Measurements from ENCODE around the gene TNFRSF18.
A peak's percentile ranks its signal among the peaks of the same experiment; 100 is the strongest.

The TNFRSF18 gene

DNA sequence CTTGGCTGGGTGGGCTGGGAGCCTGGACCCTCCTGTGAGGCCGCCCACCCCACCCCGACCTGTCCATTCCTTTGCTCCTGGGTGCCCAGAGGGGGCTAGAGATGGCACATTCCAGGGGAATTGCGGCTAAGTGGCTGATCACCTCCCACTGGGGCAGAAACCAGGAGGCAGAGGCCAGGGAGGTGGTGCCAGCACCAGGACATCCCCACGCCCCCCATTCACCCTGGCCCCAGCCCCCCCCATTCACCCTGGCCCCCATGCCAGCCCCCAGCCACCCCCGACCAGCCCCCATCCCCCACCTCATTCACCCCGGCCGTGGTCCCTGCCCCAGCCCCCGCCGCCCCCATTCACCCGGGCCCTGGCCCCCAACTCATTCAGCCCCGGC, 33.9 kb upstream of the TNFRSF18 start:
- DNase-seq (ENCODE audit: low spot score) = no peak

DNA sequence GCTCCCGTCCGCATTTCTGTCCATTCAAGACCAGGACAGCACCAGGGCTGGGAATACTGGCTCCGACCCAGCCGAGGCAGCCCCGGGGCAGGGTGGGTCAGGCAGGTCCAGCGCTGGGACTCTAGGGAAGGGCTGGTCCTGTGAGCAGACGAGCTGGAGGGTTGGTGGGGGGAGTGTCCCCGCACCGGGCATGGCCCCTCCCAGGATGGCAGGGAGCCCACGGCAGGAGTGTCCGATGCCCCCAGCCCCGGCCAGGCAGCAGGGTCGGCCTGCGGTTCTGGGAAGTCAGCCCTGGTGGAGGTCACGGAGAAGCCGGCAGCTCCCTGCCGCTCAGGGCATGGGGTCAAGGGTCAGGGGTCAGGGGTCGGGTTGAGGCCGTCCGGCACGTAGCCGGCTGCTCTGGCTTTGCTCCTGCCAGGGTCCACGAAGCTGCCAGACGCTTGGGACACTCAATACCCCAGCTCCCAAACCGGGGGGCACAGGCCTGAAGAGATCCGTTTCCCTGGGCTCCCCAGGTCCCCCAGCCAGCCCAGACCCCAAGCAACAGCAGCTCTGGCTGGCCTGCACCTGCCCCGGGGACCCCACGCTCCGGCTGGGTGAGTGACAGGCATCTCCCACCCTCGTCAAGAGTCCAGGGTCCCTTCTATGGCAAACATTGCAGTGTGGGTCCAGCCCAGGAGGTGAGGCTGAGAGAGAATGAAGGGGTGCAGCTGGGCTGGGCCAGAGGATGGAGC, 33.4 kb upstream of the TNFRSF18 start:
- no peak for DNase-seq (ENCODE audit: low spot score)

DNA sequence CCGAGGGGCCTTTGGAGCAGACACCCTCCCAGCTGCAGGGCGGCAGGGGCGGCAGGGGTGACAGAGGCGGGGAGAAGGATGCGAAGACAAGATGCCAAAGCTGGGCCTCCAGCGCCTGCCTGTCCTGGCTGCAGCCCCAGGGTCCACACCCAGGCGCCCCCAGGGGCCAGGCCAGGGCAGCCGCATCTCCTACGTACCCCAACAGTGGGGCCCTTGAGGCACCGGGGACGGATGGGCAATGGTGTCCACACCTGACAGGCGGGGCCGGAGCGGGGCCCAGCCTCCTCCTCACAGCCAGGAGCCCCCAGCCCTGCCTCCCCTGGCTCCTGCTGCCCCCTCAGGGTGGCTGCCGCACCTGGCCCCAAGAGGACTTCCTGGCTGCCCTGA, 32.8 kb upstream of the TNFRSF18 start:
- DNase-seq (ENCODE audit: low spot score) = no peak

DNA sequence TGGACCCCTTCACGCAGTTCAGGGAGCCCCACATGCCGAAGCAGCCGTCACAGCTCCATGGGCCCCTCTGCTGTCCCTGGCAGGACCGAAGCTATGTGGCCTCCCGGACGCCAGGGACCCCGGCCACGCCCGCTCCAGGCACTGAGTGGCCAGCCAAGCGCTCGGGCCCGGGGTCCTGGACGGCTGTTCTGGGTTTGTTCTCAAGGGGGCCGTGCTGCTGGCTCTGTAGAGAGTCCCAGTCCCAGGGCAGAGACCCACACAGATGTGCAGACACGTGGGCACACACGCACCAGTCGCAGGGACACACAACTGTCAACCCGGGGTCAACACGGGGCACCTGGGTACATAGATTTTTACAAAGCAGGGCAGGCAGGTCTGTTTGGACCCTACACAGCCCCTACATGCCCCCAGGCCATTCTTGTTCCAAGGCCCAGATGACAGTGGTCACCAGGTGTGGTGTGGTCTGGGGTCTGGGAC, 32.3 kb upstream of the TNFRSF18 start:
- DNase-seq (ENCODE audit: low spot score) = no peak

DNA sequence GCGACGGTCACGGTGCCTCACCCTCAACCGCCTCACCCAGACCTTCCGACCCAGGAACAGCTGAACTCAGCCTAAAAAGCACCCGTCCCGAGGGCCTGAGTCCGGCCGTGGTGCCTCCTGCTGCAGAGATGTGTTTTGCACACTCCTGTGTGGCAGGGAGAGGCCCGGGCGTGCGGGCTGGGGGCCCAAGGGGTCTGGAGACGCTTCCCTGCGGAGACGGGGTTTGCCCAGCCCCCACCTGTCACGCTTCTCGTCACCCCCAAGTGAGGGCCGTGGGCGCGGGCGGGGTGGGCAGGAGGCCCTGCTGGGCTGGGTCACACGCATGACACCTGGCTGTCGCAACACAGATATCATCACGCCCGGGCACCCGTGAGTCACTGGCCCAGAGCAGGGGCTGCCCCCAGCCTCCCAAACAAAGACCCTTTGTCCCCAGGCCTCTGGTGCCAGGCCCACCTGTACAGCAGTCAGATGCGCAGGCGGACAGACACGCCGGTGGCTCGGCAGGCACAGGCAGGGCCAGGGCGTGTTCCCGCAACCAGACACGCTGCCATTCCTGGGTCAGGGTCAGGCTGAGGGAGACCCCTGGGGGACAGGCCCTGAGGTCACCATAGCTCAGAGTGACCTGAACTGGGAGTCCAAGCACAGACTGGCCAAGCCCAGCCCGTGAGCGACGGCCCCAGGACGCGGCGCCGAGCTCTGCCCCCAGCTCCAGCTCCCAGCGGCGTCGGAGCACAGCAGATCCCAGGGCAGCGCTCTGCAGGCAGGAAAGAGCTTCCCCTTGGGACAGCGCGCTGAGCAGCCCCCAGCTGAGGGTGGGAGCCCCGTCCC, 31.7 kb upstream of the TNFRSF18 start:
- DNase-seq (ENCODE audit: low spot score) = no peak

DNA sequence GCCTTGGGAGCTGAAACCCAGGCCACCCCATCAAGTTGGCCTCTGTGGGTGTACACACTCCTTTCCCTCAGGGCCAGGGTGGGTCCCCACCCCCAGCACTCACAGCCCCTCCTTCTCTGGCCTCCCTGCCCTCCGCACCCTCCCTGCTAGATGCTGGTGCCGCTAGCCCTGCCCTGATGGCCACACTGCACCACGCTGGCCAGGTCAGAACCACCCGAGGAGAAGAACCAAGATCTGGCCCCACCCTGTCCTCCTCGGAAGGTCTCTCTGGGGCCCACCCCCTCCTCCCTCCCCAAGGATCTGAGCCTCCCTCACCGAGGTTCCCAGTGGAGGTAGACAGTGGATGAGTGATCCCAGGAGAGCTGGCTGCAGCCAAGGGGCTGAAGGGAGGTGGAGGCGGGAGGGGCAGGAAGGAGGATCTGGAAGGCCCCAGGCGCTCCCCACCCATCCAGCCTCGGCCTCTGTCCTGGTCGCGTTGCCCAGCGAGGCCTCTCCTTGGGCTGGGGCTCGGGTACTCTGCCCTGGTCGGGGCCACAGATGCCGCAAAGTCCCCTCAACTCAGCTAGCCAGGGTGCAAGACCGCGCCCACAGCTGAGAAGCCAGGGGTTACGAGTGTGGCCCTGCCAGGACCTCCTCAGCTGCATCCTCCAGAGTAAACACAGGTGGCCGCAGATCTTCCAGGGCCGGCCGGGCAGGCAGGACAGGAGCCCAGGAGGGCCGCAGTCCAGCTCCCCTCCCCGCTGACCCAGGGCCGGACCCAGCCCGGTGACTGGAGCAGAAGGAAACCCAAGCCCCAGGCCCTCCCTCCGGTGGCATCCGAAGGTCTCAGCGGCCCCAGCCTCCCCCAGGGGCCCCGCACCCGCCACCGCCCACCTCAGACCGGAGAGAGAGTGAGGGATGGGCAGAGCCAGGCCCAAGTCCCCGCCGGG, 30.8 kb upstream of the TNFRSF18 start:
- no peak for DNase-seq (ENCODE audit: low spot score)

DNA sequence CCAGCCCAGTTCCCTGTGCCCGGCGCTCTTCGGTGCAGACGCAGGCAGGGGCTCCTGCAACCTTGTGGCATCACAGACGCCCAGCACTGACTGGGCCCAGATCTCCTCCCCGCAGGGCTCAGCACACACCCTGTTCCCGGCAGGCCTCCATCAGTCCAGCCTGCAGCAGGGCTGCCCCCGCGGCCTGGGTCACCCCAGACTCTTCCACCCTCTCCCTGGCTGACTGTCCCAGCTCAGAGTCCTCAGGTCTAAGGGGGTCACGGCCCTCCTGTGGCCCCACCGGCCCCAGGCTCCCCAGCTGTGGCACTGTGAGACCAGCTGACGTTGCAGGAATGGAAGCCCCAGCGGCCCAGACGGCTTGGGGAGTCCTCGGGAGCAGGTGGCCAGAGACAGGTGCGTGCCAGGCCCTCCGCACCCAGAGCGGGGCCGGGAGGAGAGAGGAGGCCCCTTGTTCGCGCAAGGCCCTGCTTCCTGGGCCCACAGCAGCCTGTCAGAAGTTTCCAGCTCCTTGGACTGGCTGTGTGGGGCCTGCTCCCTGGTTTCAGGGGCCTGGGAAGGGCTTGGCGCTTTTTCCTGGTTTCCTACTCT, 29.9 kb upstream of the TNFRSF18 start:
- DNase-seq (ENCODE audit: low spot score) = no peak

DNA sequence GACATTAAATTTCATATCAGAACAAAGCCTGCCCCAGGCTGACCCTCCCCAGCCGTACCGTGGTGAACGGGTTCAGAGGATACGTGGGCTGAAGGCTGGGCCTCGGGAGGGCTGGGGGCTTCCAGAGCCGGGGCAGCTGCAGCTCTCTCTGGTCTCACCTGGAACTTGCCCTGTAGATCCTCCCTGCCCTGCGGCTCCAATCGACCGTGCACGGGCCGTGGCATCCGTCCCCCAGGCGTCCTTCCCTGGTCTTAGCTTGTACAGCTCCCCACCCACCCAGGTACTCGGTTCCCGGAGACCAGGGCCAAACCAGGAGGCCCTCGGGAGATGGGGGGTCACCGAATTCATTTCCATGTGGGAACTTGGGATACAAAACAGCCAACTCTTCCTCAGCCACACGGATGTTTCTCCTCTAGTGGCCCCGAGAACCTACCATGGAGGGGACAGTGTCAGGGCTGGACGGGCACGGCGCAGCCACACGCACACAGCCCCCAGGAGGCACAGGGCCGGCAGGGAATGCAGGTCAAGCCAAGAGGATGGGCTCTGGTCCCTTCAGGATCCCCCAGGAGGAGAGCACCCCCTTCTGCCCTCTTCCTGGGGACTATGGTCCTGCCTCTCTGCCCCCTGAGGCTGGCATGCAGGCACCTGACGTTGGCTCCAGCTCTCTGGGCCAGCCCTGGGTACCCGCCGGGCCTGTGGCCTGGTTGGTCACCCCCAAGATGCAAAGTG, 28.8 kb upstream of the TNFRSF18 start:
- DNase-seq (ENCODE audit: low spot score) = no peak

DNA sequence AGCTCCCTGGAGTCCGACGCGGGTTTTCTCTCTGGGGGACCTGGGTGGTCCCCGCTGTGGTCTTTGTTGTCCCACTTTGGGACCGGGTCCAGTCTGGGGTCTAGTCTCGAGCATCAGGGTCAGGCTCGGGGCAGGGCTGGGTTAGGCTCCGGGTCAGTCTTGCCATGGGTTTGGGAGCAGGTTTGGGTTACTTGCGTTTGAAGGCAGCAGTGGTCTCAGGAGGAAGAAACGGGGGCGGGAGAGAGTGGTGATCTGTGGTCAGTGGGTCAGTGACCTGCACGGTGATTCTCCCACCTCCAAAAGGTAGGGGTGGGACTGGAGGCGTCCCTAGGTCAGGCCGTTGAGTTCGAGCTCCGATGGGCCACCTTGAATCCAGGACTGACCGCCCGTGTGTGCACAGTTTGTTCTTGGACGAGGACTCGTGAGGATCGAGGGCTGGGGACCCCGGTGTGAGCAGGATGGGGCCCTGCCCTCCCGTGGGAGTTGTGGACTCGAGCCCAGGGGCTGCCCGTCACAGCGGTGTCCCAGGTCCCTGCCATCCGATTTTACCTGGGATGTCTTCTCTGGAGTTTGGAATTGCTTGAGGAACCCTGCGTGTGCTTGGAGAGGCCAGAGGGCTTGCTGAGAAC, 27.9 kb upstream of the TNFRSF18 start:
- DNase-seq (ENCODE audit: low spot score) = no peak

DNA sequence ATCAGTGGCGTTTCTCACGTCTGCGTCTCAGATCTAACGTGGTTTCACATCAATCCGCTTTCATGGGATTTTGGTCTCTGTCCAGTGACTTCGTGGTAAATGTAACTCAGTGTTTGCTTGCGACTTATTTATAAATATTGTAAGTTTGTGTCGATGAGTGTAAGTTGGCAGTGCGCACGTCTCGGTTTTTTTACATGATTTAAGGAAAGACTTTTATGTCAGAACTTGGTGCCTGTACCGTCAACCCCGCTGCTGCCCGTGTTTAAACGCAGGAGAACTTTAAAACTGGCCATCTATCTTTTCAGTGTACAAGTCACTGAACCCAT, 27.1 kb upstream of the TNFRSF18 start:
- no peak for DNase-seq (ENCODE audit: low spot score)

DNA sequence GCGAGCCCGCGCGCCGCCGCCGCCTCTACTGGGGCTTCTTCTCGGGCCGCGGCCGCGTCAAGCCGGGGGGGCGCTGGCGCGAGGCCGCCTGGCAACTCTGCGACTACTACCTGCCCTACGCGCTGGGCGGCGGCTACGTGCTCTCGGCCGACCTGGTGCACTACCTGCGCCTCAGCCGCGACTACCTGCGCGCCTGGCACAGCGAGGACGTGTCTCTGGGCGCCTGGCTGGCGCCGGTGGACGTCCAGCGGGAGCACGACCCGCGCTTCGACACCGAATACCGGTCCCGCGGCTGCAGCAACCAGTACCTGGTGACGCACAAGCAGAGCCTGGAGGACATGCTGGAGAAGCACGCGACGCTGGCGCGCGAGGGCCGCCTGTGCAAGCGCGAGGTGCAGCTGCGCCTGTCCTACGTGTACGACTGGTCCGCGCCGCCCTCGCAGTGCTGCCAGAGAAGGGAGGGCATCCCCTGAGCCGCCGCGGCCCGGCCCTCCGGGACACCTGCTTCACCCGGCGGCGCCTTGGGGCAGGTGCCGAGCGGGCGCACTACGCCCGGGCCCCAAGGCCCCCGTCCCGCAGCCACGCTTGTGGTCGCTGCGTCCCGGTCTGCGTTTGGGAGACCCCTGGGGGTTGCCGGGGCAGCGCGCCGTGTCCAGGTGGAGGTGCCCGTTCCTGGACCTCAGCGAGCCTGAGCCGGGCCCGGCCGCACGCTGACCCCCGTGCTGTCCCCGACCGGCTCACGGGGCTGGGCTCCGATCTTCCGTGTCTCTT, 26.6 kb upstream of the TNFRSF18 start:
- DNase-seq (ENCODE audit: low spot score) = no peak

DNA sequence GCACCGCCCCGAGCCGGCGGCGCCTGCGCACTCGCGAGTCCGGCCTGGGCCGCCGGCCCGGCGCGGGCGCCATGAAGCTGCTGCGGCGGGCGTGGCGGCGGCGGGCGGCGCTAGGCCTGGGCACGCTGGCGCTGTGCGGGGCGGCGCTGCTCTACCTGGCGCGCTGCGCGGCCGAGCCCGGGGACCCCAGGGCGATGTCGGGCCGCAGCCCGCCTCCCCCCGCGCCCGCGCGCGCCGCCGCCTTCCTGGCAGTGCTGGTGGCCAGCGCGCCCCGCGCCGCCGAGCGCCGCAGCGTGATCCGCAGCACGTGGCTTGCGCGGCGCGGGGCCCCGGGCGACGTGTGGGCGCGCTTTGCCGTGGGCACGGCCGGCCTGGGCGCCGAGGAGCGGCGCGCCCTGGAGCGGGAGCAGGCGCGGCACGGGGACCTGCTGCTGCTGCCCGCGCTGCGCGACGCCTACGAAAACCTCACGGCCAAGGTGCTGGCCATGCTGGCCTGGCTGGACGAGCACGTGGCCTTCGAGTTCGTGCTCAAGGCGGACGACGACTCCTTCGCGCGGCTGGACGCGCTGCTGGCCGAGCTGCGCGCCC, 25.9 kb upstream of the TNFRSF18 start, which contains the start of gene B3GALT6:
Gene B3GALT6, plus strand, starts transcription at position 30 of the 588 bp plus-strand sequence. Its CDS starts 42 bp downstream, at position 72.
- DNase-seq (ENCODE audit: low spot score) = no peak

DNA sequence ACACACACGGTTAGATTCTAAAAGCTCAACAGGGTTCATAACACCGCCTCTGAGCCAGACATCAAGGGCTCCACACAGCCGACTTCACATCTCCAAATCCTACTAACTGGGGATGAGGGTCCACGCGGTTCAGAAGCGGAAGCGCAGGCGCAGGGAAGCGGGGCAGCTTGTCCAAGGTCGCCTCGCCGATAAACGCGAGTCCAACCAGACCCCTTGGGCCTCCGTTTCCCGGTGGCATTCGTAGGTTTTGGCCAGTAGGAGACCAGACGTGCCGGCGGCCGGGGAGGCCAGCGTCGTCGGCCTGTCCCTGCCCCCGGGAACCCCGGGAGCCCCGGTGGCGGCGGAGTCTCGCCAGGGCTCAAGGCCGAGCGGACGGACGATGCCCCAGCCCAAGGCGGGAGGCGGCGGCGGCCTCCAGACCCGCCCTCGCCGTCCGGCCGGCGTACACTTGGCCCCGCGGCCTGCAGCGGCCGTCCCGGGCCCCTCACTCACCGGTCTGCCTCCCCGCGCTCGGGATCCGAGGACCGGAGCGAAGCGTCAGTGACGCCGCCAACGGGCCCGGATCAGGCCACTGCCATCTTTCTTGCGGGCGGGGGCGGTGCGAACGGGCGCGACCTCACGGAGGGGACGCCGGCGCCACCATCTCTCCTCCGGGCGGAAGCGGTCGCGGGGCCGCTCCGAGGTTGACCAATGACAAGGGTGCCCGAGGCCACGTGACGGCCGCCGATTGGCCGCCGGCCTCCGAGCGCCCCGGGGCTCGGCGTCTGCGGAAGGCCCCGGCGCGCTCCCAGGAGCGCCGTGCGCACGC, 25.2 kb upstream of the TNFRSF18 start, which contains the start of gene SDF4:
Gene SDF4, minus strand, starts transcription at position 602 of the 808 bp plus-strand sequence. CDS start 3,229 bp downstream, outside the sequence.
- peak; percentile 100 for DNase-seq (ENCODE audit: low spot score)

DNA sequence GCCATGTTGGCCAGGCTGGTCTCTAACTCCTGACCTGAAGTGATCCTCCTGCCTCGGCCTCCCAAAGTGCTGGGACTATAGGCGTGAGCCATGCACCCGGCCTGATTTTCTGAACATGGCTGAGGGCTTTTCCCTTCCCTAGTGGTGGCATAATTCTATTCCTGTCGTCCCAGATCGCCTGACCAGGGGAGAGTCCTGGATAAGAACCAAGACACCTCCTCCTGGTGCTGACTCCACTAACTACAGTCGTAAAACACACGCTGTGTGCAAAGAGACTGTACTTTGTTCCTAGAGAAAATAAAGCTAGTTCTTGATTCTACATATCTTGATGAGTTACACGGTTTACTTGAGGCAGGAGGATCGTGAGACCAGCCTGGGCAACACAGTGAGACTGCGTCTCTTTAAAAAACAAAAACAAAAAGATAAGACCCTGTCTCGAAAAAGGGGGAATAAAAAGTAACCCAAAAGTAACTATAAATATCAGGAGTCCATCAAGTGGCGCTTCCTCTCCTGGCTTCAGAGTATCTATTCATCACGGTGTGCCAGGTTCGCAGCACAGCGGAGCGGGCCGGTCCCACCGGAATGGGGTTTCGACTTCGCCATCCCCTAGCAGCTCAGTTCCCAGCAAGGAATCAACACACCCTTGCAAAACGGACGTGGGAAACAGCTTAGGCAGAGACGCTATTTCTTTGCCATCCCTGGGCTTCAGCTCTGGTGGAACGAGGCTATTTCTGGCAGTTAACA, 24.4 kb upstream of the TNFRSF18 start:
- DNase-seq (ENCODE audit: low spot score) = peak; percentile 79

DNA sequence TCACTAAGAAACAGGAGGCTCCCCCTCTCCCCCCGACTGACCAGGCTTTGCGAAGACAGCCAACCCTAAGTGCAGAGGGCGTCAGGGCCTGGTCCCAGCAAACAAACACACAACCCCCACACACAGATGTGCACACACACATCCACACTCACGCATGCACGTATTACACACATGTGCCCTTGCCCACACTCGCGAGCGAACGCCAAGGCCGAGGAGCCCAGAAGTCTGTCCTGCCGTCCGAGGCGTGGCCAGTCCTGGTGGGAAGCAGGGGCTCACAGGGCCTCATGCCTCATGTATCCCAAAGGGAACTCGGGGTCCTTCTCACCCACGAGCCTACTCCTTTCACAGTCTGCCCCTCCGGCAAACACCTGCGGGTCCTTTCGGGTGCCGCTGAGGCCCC, 23.4 kb upstream of the TNFRSF18 start:
- no peak for DNase-seq (ENCODE audit: low spot score)

DNA sequence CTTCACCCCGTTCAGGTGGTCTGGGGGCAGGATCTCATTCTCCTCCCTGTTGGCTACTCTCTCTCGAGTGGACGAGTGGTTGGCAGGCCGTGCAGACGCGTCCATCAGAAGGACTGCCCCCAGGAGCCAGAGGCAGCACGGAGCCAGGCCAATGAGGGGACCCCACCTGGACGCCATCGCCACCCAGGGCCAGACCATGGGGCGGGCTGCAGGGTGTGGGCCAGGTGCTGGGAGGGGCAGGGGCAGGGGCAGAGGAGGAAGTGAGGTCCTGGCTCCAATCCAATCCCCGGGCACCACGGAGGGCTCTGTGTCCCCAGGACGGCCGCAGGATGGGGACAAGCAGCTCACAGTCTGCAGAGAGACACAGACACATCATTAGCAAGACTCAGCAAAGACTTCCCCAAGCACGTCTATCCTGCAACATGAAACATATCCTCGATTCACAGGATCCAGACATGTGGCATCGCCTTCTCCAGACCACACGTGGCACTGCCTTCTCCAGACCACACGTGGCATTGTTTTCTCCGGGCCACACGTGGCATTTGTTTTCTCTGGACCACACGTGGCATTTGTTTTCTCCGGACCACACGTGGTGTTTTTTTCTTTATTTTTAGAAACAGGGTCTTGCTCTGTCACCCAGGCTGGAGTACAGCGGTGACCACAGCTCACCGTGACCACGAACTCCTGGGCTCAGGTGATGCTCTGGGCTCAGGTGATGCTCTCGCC, 22.4 kb upstream of the TNFRSF18 start:
- DNase-seq (ENCODE audit: low spot score) = no peak

DNA sequence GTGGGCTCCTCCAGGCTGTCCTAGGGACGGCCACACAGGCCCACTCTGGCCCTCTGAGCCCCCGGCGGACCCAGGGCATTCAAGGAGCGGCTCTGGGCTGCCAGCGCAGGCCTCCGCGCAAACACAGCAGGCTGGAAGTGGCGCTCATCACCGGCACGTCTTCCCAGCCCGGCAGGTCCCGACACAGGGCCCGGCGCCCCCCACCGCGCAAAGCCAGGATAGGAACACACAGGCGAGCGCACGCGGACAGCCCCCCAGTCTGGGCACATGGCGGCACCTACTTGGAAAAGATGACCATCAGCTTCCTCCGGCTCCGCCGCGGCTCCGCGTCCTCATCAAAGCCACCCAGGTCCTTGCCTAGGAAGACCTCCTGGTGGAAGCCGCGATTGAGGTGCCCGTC, 21.8 kb upstream of the TNFRSF18 start:
- no peak for DNase-seq (ENCODE audit: low spot score)
